SK-N-MC (cell line): Measurements from ENCODE around the gene XPR1.

Source experiments
- DNase-seq: peaks from one replicate; pipeline ENCODE4 v3.0.0-alpha.2; 2011; ENCODE audit warnings: low read depth, low spot score
- H3K27ac ChIP-seq: fragments of 200-600 bp; sonication (generic); 2 replicates; pipeline ENCODE4 v1.5.1; 2016; ENCODE audit warnings: mixed run types
- H3K36me3 ChIP-seq: fragments of 200-600 bp; sonication (generic); 2 replicates; pipeline ENCODE4 v1.6.1; 2017; ENCODE audit warnings: antibody characterized with exemption, low read length, mixed read lengths; ENCODE audit not compliant: insufficient read depth
- H3K4me3 ChIP-seq: fragments of 200-600 bp; sonication (generic); 2 replicates; pipeline ENCODE4 v1.5.1; 2016
- H3K9ac ChIP-seq: fragments of 200-600 bp; sonication (generic); 2 replicates; pipeline ENCODE4 v1.8.0; 2017; ENCODE audit warnings: mixed run types, mixed read lengths; ENCODE audit not compliant: insufficient read length
- H3K9me3 ChIP-seq: fragments of 200-600 bp; sonication (generic); 2 replicates; pipeline ENCODE4 v1.6.1; 2017; ENCODE audit warnings: low read depth, mild to moderate bottlenecking, antibody characterized with exemption, low read length, moderate library complexity, mixed read lengths
- EZH2 ChIP-seq: fragments of 200-600 bp; sonication (generic); IDR thresholded peaks from one replicate; pipeline ENCODE4 v1.6.1; 2017; ENCODE audit warnings: antibody characterized with exemption
- FOXP2 ChIP-seq: optimal IDR thresholded peaks from 2 replicates; pipeline ENCODE3; 2011; ENCODE audit warnings: mild to moderate bottlenecking, moderate library complexity; ENCODE audit not compliant: insufficient read depth; ENCODE audit errors: extremely low read length, control extremely low read depth
- POLR2AphosphoS5 ChIP-seq: IDR thresholded peaks from 2 replicates; pipeline ENCODE4 v1.6.1; 2012; ENCODE audit warnings: mild to moderate bottlenecking, low read depth, low read length, borderline replicate concordance

Gene XPR1

GRCh38 chr1:180597520-180597919 lies 34.3 kb upstream of the XPR1 start:
- Histone ChIP-seq H3K4me3 (no peak overlapping the region), H3K27ac (no peak overlapping the region), H3K9ac (no peak overlapping the region), H3K36me3 (no peaks in the 10 kb centered on the region), H3K9me3 (no peaks in the 10 kb centered on the region)
- no peak for DNase-seq
- no peak for TF ChIP-seq EZH2

DNA sequence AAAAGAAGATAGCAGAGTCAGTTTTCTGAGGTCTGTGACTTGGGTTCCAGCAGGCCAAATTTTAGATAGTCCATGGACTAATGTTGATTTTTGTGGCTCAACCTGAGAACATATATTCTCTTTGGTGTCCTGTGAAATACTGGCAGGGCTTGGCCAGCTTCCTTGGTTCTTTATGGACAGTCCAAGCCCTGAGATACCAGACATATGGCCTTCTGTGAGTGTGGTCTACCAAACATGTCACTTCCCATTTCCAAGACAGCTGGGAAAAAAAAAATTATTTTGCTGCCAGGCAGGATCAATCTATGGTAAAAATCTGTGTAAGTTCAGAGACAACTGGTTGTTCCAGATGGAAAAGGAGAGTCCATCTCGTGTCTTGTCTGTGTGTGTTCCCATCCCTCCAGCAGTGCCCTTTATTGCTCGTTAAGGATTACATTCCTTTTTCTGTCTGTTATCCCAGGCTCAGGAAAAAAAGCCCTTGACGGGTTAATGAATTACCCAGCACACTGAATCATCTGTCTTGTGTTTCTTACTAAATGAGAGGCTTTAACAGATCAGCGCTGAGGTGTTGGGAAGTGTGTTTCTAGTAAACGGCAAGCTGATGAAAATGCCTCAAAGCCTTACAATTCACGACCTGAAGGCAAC lies 33.4 kb upstream of the XPR1 start:
- TF ChIP-seq FOXP2 (no peak), EZH2 (no peak), POLR2AphosphoS5 (no peak)
- Histone ChIP-seq H3K9ac (no peak overlapping the region), H3K9me3 (no peaks in the 10 kb centered on the region), H3K27ac (no peak overlapping the region), H3K36me3 (no peaks in the 10 kb centered on the region), H3K4me3 (no peak overlapping the region)
- no peak for DNase-seq

- H3K27ac ChIP-seq, result no peak overlapping the region
- no peak overlapping the region for H3K4me3 ChIP-seq
- DNase-seq, result no peak
- H3K36me3 ChIP-seq, result no peaks in the 10 kb centered on the region
- H3K9me3 ChIP-seq, result no peaks in the 10 kb centered on the region
- TF ChIP-seq EZH2 (no peak), FOXP2 (no peak), POLR2AphosphoS5 (no peak)
- H3K9ac ChIP-seq, result no peak overlapping the region
Observed at GRCh38 chr1:180600343-180600742, 31.5 kb upstream of the XPR1 start.

DNA sequence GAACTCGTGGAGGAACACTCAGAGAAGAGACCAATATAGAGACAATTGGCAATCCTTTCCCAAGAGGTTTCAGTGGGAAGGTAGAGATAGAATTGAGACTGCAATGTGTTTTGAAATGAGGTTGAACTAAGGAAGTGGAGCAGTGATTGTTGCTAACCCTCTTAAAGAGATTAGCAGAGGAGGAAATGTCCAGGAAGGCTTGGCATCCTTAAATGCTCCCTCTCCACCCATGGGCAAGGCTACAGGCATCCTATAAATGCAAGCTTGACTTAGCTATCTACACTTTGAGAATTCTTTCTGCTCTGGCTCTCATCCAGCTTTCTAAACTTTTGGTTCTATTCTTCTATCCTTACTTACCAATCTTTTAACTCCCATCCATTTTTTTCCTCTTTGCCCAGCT lies 30.3 kb upstream of the XPR1 start:
- no peak overlapping the region for H3K4me3 ChIP-seq
- TF ChIP-seq EZH2 (no peak), POLR2AphosphoS5 (no peak), FOXP2 (no peak)
- no peak for DNase-seq
- no peak overlapping the region for H3K27ac ChIP-seq
- H3K9me3 ChIP-seq, result no peaks in the 10 kb centered on the region
- H3K36me3 ChIP-seq, result no peaks in the 10 kb centered on the region
- H3K9ac ChIP-seq, result no peak overlapping the region

DNA sequence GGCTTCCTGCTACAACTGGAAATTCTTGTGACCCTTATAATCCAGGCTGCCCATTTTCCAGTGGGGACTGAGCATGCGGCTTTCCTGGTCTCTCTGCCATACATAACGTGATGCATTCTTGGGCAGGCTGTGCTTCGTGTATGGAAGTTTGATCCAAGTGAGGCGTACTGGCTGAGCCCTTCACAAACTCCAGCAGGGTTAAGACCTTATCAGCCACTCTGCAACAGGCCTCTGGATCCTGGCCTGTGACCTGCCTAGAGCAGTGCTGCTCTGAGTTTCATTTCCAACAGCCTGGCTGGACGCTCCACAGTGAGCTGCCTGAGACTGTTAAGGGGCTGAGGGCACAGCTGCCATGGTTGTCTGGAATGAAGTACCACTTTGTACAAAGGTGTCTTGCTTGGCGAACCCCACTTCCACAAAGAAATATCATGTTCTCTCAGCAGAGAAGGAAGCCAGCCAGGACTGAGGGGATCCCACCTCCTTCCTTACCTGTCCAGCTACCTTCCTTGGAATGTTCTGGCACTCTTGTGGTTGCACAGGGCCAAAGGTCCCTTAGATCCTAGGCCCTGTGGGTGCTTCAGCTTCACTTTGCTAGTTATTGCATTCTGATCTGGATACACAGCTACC lies 28.5 kb upstream of the XPR1 start:
- DNase-seq, result no peak
- Histone ChIP-seq H3K9me3 (no peaks in the 10 kb centered on the region), H3K9ac (no peak overlapping the region), H3K36me3 (no peaks in the 10 kb centered on the region), H3K27ac (no peak overlapping the region), H3K4me3 (no peak overlapping the region)
- TF ChIP-seq EZH2 (no peak), POLR2AphosphoS5 (no peak), FOXP2 (no peak)

DNA sequence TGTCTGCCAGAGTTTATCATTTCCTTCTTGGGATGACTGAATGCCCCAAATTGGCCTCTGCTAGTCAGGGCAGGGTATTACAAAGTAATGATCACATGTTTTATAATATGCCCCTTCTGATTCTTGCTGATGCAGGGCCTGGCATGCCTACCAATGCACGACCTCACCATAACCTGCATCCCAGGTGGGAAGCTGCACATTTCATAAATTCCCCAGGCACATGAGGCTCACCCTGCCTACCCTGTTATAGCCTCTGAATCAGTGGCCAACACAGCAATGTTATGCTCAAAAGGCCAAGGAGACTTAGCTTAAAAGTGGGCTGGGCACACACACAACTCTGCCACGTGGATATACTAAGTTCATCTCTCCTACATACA lies 28.0 kb upstream of the XPR1 start:
- Histone ChIP-seq H3K4me3 (no peak overlapping the region), H3K9me3 (no peaks in the 10 kb centered on the region), H3K36me3 (no peaks in the 10 kb centered on the region), H3K27ac (no peak overlapping the region), H3K9ac (no peak overlapping the region)
- no peak for TF ChIP-seq EZH2
- DNase-seq, result no peak

GRCh38 chr1:180606155-180606554 lies 25.7 kb upstream of the XPR1 start:
- no peaks in the 10 kb centered on the region for H3K36me3 ChIP-seq
- H3K4me3 ChIP-seq, result no peak overlapping the region
- no peak for DNase-seq
- TF ChIP-seq POLR2AphosphoS5 (no peak), FOXP2 (no peak), EZH2 (no peak)
- H3K27ac ChIP-seq, result no peak overlapping the region
- H3K9me3 ChIP-seq, result no peaks in the 10 kb centered on the region
- no peak overlapping the region for H3K9ac ChIP-seq

- H3K36me3 ChIP-seq, result no peaks in the 10 kb centered on the region
- no peak for TF ChIP-seq FOXP2
- TF ChIP-seq POLR2AphosphoS5, result no peak
- TF ChIP-seq EZH2, result no peak
- DNase-seq, result no peak
- H3K4me3 ChIP-seq, result no peak overlapping the region
- no peak overlapping the region for H3K27ac ChIP-seq
- no peaks in the 10 kb centered on the region for H3K9me3 ChIP-seq
- H3K9ac ChIP-seq, result no peak overlapping the region
Observed at GRCh38 chr1:180609643-180610555, 21.9 kb upstream of the XPR1 start.

DNA sequence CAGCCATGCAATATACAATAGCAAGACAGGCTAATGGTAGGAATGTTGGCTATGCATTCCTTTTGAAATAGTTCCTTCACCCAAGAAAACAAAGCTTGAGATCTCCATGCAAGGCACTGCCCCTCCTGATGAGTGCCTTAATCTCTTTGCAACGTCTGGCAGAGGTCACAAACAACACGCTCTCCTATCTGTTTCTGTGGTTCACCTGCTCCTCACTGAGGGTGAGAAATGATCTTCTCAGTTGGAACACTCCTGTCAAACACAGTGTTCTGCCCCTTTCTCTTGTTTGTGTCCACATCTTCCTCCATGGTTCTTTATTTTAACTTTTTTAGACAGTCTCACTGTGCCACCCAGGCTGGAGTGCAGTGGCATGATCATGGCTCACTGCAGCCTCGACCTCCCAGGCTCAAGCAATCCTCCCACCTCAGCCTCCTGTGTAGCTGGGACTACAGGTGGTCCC lies 21.2 kb upstream of the XPR1 start:
- H3K27ac ChIP-seq, result no peak overlapping the region
- no peak overlapping the region for H3K9ac ChIP-seq

More for the DNA sequence above, 21.2 kb upstream of the XPR1 start:
- Histone ChIP-seq H3K9me3 (no peaks in the 10 kb centered on the region), H3K36me3 (no peaks in the 10 kb centered on the region), H3K4me3 (no peak overlapping the region)
- DNase-seq, result no peak
- TF ChIP-seq POLR2AphosphoS5 (no peak), EZH2 (no peak), FOXP2 (no peak)
